ENCODE results near the gene NUP50. TPM values are rescaled to one million over a fixed set of nuclear protein-coding genes. Genes with fewer than 3 reads are reported as not detected.

Gene NUP50
- total and polyA plus RNA-seq, 2 donors from 2014 or later, result 11.3 to 64.2 TPM

DNA sequence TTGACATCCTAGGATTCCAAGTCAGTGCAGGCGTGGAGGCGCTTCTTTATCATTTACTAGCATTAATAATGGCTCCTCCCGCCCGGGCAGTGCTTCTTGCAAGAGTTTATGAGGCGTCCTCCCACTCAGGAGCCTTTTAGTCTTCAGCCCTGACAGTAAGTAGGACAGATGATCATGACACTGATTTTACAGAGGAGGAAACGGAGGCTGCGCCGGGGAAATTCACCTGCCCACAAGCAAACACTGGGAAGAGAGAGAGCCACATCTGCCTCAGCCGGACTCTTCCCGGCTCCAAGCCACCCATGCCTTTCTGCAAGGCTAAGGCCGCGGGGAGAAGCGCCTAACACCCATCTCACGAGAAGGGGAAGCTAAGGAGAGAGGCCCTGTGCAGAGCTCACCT is 41.1 kb downstream of the NUP50 start:
- no peak overlapping the region for H3K4me3 ChIP-seq (ENCODE audit: low read length in 3 of 3)
- H3K27me3 ChIP-seq (ENCODE audit: control insufficient read depth, insufficient read depth, low read length), result no peaks in the 10 kb centered on the region
- H3K27ac ChIP-seq (ENCODE audit: low read depth in 2 of 2, low read length in 2 of 2), result no peak overlapping the region
- FAIRE-seq (no peak), DNase-seq (peak in 3 of 5 donors; percentile 44 to 51 (median 46))
- H3K4me1 ChIP-seq (ENCODE audit: control insufficient read depth in 2 of 3, insufficient read depth in 2 of 3, low read depth in 1 of 3, low read length in 3 of 3), result no peaks in the 10 kb centered on the region
- no peaks in the 10 kb centered on the region for H3K9me3 ChIP-seq (ENCODE audit: control insufficient read depth in 2 of 3, insufficient read depth in 1 of 3, low read length in 3 of 3)
- TF ChIP-seq, protein P1, sequence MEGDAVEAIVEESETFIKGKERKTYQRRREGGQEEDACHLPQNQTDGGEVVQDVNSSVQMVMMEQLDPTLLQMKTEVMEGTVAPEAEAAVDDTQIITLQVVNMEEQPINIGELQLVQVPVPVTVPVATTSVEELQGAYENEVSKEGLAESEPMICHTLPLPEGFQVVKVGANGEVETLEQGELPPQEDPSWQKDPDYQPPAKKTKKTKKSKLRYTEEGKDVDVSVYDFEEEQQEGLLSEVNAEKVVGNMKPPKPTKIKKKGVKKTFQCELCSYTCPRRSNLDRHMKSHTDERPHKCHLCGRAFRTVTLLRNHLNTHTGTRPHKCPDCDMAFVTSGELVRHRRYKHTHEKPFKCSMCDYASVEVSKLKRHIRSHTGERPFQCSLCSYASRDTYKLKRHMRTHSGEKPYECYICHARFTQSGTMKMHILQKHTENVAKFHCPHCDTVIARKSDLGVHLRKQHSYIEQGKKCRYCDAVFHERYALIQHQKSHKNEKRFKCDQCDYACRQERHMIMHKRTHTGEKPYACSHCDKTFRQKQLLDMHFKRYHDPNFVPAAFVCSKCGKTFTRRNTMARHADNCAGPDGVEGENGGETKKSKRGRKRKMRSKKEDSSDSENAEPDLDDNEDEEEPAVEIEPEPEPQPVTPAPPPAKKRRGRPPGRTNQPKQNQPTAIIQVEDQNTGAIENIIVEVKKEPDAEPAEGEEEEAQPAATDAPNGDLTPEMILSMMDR (IDR thresholded peaks at IDR 0.05; ENCODE audit: borderline replicate concordance, extremely low read depth, insufficient read depth), result no peak
- no peak overlapping the region for H3K9ac ChIP-seq (ENCODE audit: low read length in 3 of 3)
- intact Hi-C loops (cut with DNase I), result no loop called here
- peaks cover 0 to 7% (median 0%) of the 10 kb centered on the region in 3 donors for H3K36me3 ChIP-seq (ENCODE audit: control insufficient read depth in 2 of 3, insufficient read depth in 3 of 3, low read length in 3 of 3)

DNA sequence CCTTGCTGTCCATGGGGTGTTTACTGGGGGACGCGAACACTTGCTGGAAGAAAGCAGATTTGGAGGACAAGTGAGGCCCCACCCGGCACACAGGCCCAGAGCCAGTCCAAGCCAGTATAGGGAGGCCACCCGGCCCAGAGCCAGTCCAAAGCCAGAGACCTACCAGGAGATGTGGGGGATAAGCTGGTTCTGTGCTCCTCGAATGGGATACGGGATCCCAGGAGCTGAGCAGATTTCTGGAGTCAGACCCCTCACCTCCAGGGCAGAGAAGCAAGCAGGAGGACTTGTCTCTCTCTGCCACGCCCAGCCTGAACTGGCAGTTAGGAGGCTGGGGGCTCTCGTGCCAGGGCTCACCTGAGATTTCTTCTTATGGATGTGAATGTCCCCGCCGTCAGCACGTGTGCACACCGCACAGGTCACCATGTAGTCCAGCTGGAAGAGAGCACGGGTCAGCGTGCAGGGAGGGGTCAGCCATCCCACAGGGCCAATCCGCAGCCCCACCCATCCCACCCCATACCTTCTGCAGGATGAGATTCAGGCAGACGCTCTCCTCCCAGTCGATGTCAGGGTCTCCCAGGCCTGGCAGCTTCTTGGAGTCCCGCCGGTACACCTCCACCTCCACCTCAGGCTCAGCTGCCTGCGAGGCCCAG is 41.7 kb downstream of the NUP50 start:
- DNase-seq, result no peak
- intact Hi-C loops (cut with DNase I), result no loop called here
- Histone ChIP-seq H3K4me3 (ENCODE audit: low read length in 3 of 3) (no peak overlapping the region), H3K9me3 (ENCODE audit: control insufficient read depth in 2 of 3, insufficient read depth in 1 of 3, low read length in 3 of 3) (no peaks in the 10 kb centered on the region), H3K27me3 (ENCODE audit: control insufficient read depth, insufficient read depth, low read length) (no peaks in the 10 kb centered on the region), H3K27ac (ENCODE audit: low read depth in 2 of 2, low read length in 2 of 2) (no peak overlapping the region), H3K4me1 (ENCODE audit: control insufficient read depth in 2 of 3, insufficient read depth in 2 of 3, low read depth in 1 of 3, low read length in 3 of 3) (no peaks in the 10 kb centered on the region), H3K36me3 (ENCODE audit: control insufficient read depth in 2 of 3, insufficient read depth in 3 of 3, low read length in 3 of 3) (peaks cover 0 to 7% (median 0%) of the 10 kb centered on the region in 3 donors), H3K9ac (ENCODE audit: low read length in 3 of 3) (no peak overlapping the region)
- no peak for FAIRE-seq
- TF ChIP-seq, protein P1 (IDR thresholded peaks at IDR 0.05; ENCODE audit: borderline replicate concordance, extremely low read depth, insufficient read depth), result no peak

GRCh38 chr22:45206233-45206632 is 42.5 kb downstream of the NUP50 start:
- Histone ChIP-seq H3K4me1 (ENCODE audit: control insufficient read depth in 2 of 3, insufficient read depth in 2 of 3, low read depth in 1 of 3, low read length in 3 of 3) (no peaks in the 10 kb centered on the region), H3K36me3 (ENCODE audit: control insufficient read depth in 2 of 3, insufficient read depth in 3 of 3, low read length in 3 of 3) (peaks cover 0 to 7% (median 0%) of the 10 kb centered on the region in 3 donors), H3K27ac (ENCODE audit: low read depth in 2 of 2, low read length in 2 of 2) (no peak overlapping the region), H3K9me3 (ENCODE audit: control insufficient read depth in 2 of 3, insufficient read depth in 1 of 3, low read length in 3 of 3) (no peaks in the 10 kb centered on the region), H3K4me3 (ENCODE audit: low read length in 3 of 3) (no peak overlapping the region), H3K27me3 (ENCODE audit: control insufficient read depth, insufficient read depth, low read length) (no peaks in the 10 kb centered on the region), H3K9ac (ENCODE audit: low read length in 3 of 3) (no peak overlapping the region)
- TF ChIP-seq, protein P1 (IDR thresholded peaks at IDR 0.05; ENCODE audit: borderline replicate concordance, extremely low read depth, insufficient read depth), result no peak
- DNase-seq (no peak), FAIRE-seq (no peak)
- intact Hi-C loops (cut with DNase I), result no loop called here
